Gastrocnemius medialis (tissue), 4 donors: ENCODE results near the gene ADGRG1.

Experiments used
- POLR2A ChIP-seq, 2 donors: fragments of 450-650 bp; IDR thresholded peaks; one replicate each; pipeline ENCODE4 v1.6.1; 2017; ENCODE audit warnings: antibody characterized with exemption in 2 of 2, mild to moderate bottlenecking in 2 of 2, moderate library complexity in 2 of 2
- TF ChIP-seq, protein P1 (sequence below), 5 experiments: fragments of 450-650 bp in 3 of 5; fragments of 200-600 bp in 2 of 5; sonication (generic) in 2 of 5; IDR thresholded peaks in 4 of 5; conservative IDR thresholded peaks in 1 of 5; 1 replicate in 4 of 5; 2 replicates in 1 of 5; pipeline ENCODE4 v1.5.1; 2016 to 2019; ENCODE audit warnings: antibody characterized with exemption in 5 of 5, mild to moderate bottlenecking in 3 of 5, moderate library complexity in 3 of 5

- TF ChIP-seq, protein P1, sequence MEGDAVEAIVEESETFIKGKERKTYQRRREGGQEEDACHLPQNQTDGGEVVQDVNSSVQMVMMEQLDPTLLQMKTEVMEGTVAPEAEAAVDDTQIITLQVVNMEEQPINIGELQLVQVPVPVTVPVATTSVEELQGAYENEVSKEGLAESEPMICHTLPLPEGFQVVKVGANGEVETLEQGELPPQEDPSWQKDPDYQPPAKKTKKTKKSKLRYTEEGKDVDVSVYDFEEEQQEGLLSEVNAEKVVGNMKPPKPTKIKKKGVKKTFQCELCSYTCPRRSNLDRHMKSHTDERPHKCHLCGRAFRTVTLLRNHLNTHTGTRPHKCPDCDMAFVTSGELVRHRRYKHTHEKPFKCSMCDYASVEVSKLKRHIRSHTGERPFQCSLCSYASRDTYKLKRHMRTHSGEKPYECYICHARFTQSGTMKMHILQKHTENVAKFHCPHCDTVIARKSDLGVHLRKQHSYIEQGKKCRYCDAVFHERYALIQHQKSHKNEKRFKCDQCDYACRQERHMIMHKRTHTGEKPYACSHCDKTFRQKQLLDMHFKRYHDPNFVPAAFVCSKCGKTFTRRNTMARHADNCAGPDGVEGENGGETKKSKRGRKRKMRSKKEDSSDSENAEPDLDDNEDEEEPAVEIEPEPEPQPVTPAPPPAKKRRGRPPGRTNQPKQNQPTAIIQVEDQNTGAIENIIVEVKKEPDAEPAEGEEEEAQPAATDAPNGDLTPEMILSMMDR (IDR thresholded peaks at IDR 0.05 in 4 of 5, conservative IDR thresholded peaks at IDR 0.05 in 1 of 5): no peak
- TF ChIP-seq POLR2A (IDR thresholded peaks at IDR 0.05): no peak
These were observed 38.1 kb downstream of the ADGRG1 start for GRCh38 chr16:57666353-57667047.
